Left renal cortex interstitium (tissue), 4 donors: ENCODE data around the gene SLC12A5. TPM values are rescaled to one million over a fixed set of nuclear protein-coding genes. Genes with fewer than 3 reads are reported as not detected.
A peak's percentile ranks its signal among the peaks of the same experiment; 100 is the strongest.
"Not testable (repeated sequence)": the region's sequence is repeated elsewhere in the genome, so short reads cannot be mapped to it uniquely, and the experiment has no call there.

ENCODE experiments used
- DNase-seq, 4 donors: peaks; one replicate each; pipeline ENCODE4 v3.0.0-alpha.2; 2013; ENCODE audit warnings: low read depth in 4 of 4, low spot score in 2 of 4, missing footprints in 1 of 4
- polyA plus RNA-seq, 4 donors: library from polyadenylated mRNA; unstranded; fragments of 120-200 nt; gene quantifications; one replicate each; pipeline ENCODE4 v1.2.1, GENCODE V29; 2013; ENCODE audit not compliant: insufficient read length in 4 of 4

SLC12A5 gene
- polyA plus RNA-seq, 4 donors: 1.5 to 3.2 (median 1.7) TPM

DNA sequence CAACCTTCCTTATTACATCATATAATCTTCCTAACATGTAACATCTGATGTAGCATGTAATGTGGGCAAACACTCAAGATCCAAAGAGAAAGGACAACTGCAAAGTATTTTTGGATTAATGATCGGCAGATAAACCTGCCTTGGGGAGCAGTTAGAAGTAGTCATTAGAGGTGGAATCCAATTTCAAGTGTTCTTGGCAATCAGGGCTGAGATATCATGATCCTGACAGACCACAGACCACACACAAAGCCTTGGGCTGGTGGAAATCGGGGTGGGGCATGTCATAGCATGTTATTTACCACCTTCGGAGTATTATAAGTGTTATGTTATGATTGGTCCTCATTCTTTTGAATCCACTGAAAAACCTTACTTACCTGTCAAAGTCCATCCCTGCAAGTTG lies 44.4 kb downstream of the SLC12A5 start:
- DNase-seq: no peak

DNA sequence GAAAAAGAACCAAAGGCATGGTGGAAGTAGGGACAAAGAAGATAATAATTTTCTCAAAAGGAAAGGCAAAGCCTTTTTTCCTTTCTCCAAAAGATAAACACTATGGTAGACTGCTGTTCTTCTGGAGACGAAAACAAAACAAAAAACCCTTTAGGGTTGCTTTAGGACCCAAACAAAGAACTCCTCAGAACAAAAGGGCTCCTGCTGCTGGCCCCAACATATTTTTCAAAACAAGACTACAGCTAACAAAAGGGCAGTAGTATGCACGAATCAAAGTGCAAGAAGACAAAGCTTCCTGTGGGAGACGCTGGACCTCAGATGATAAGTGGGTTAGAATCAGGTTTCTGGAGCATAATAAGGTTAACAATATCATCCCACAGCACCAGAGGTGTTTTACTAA lies 45.0 kb downstream of the SLC12A5 start:
- DNase-seq: no peak

DNA sequence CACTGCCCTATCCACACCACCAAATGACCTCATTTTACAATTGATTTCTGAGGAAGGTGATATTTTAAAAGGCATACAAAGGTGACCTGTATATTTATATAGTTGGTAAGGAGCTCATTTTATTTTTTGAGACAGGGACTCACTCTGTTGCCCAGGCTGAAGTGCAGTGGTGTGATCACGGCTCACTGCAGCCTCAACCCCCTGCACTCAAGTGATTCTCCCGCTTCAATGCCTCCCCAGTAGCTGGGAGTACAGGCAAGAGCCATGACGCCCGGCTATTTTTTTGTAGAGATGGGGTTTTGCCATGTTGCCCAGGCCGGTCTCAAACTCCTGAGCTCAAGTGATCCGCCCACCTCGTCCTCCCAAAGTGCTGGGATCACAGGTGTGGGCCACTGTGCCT lies 47.8 kb downstream of the SLC12A5 start:
- no peak for DNase-seq

DNA sequence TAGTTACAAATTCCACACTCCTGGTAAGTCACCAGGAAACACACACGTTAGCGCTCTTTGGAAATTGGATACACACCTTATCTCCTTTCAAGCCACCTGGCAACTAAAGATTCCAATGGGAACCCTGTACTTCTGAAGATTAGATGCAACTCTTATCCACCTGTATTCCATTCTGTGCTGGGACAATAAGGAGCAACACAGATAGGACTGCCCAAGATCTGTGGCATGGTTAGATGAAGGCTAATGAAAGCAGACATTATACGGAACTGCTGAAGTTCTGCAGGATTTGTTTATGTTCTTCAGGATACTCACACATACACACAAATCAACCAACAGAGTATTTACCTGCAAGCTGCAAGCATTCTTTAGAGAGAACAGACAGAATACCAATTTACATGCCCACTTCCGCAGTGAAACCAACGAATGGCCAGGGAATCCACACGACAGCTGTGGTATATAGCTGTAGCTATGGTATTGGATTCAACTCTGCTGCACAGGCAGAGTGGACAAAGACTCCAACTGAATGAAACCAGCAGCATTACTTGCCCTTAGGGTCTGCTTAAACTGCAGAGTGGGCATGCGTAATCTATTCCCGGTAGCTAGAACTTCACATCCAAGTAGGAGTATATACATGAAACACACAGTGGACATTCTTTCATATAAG lies 48.8 kb downstream of the SLC12A5 start:
- no peak for DNase-seq

DNA sequence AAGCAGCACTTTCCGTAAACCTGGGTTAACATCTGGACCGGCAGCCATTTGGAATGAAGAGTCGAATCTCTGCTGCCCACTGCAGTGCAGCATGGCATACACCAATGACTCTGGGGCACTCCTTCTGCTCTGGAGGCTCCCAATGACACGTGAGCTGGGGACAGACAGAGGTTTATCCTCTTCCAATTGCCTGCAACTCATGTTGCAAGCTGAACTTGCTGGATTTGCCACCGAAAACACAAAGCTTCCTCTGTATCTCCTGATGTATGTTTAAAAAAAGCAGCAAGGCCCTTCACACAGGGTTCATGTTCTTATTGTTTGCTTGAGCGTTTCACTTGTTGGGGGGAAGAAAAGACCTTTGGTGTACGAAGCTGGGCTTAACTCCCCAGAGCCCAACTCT lies 49.9 kb downstream of the SLC12A5 start:
- DNase-seq: no peak

DNA sequence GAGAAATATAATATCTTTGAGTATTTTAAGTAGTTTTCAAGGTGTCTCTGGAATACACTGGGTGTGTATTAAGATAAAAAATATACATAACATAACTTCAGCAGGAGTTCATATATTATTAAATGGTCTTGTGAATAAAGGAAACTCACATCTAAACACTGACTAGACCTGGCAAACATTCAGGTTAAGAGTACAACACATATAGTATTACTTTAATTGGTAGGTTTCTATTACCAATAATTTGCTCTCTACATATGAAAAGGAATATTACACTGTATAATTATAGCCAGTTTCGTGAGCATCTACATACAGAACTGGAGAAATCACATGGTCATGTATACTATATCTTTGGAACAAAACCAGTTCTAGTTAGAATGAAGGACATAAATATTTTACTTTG lies 52.1 kb downstream of the SLC12A5 start:
- DNase-seq: no peak

DNA sequence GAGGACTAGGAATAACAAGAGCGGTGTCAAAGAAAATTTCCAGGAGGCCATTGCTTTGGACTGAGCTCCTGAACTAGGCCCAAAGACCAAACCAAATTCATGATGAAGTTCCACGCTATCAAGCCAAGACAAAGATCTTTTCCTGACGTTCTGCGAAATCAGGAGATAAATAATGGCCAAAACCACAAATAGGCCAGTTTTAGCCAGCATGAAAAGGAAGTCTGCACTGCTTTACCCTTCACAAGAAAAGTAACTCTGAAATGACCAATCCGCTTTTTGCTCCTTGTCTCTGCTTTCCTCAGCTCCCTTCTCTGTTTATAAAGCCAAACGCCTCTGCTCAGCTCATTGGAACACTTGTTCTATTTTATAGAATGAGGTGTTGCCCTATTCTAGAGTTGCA lies 54.1 kb downstream of the SLC12A5 start:
- DNase-seq: no peak

DNA sequence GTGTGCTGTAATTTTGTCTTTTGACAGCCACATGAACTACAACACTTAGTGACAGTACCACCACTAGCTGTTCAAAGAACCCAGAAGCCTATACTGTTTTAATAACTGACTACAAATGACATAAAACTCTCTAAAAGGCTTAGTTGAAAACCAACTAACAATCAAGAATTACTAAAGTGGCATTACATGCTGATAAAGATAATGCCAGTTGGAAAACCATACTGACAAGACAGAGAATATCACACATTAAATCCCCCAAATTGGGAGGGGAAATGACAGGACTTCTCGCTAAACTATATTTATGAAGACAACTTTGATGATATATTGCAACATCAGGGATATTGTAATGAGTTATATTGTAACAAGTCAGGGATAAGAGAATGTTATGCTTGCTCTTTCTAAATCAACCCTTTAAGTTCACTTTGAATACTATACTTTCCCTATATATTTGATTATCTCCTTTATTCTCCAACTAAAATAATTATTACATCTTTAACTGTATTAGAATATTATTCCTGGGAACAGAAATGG lies 54.6 kb downstream of the SLC12A5 start:
- no peak for DNase-seq

DNA sequence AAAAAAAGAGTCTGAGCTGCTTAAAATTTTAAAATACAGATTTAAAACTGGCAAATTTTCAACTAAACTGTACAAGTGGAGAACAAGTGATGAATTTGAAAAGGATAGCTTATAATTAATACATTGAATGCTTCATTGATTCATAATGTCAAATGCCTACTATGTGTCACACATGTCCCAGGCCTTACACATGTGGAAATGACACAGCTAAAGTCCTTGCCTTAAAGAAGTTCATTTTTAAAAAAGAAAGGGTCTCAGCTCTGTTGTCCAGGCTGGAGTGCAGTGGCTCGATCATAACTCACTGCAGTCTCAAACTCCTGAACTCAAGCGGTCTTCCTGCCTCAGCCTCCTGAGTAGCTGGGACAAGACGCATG lies 55.8 kb downstream of the SLC12A5 start:
- no peak for DNase-seq

DNA sequence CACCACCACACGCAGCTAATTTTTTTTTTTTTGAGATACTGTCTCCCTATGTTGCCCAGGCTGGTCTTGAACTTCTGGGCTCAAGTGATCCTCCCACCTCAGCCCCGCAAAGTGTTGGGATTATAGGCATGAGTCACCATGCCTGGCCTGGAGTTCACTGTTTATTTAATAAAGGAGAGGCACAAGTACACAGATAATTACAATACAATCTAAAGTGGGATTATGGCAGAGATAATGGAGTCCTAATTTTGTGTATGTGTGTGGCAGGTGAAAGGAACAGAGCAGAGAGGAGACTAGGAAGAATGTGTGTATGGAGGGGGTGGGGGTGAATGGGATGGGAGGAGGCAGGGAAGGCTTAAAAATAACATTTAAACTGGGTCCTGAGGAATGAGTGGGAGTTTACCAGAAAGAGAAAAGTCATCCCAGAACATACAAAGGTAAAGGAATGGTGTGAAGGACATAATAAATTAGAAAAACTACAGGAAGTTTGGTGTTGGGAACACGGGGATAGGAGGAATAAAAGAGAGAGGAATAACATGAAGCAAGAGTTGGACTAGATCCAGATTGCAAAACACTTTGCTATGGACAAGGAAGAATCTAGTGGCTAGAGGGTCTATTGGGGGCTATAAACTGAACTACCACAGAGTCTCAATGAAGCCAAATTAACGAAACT lies 56.3 kb downstream of the SLC12A5 start:
- DNase-seq: no peak

DNA sequence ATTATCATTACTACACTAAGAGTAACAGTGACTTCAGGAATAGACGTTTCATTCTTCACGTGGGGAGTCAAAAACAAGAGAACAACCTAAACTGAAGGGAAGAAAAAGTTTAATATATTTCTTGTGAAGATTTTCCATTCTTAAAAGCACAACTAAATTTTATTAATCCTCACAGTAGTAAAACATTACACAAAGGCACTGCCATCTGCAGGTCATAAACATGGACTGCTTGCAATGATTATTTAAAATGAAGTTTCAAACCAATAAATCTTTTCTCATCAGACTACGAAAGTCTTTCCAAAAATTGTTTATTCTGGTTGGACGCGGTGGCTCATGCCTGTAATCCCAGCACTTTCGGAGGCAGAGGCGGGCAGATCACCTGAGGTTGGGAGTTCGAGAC lies 58.1 kb downstream of the SLC12A5 start:
- DNase-seq: no peak

DNA sequence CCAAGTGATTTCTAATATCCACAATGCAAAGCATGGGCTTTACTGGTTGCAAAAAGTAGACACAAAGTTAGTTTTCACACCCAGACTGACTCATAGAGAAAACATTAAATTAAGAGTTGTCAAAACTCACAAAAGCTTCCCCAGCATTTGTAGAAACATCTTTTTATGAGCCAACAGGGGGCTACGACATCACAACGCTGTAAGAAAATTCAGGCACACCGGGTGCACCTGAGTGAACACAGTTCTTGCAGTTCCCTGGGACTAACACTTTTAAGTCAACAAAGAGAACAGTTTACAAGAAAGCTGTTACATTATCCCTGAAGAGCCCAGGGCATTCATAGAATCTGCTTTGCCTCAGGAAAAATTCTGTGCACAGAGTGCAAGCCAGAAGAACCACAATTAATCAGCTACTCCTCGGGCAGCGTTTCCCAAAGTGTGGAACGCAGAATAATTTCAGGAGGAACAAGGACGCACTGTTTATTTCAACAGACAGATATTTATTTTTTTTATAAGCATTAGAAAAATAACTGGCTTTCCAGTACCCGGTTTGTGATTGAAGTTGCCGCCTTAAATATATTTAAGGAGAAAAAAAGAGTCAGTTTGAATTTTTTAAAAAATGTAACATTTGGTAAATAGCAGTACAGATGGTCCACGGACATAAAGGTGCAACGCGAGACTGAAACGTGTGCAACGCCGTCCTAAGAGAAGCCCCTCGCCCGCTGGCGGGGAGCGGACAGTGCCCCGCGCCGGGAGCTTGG lies 59.6 kb downstream of the SLC12A5 start:
- peak in 1 of 4 donors; percentile 4 for DNase-seq

DNA sequence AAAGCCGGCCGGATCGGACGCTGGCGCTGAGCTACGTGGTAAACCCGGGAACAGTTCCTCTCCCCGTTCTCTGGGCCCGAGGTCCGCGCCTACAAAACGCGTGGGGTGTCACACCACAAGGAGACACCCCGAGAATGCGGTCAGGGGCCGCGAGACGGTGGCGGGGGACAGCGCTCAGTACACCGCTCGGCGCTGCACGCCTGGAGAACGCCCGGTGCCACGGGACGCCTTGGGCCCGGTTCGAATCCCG lies 60.1 kb downstream of the SLC12A5 start:
- DNase-seq: peak in 2 of 4 donors; percentile 10 to 14

DNA sequence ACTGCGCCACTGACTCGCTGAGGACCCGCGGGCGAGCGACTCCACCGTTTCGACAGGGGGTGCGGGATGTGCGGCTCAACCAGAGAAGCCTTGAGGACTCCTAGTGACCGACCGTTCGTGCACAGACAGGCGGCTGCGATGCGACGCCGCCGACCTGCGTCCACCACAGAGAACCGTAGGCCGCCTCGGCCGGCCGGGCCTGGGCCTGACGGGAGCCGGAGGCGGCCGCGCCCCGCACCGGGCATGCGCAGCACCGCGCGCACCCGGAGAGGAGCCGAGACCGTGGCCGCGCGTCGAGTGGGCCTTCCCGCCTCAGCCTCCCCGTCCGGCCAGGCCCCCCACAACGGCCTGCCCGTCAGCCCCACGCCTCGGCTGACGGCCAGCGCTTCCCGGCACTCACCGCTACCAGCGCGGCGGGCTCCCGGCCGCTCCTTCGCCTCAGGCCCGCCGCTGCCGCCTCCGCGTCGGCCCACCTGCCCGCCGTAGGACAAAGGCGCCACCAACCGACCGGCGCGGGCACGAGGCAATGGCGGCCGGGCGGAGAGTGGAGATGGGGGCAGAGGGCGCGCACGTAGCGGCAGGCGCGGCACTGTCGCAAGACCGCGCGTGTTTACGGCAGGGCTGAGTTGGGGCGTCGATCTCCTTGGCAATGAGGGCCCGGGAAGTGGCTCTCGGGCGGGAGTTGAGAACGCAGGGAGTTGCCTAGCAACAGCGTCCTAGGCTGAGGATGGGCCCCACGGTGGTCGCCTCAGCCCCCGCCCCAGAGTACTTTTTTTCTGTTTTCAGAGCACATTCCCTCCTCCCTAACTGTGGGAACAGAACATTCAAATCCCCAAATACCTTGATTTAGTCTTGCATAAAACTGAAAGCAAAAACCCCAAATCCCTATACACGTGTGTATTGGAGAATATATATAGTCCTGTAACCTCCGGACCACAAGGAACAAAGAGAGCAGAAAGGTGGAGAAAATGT lies 60.7 kb downstream of the SLC12A5 start, which contains the start of gene NCOA5:
NCOA5 (minus strand) TSS at position 546 of the 972 bp plus-strand sequence. CDS start 10,538 bp downstream, outside the sequence.
- DNase-seq: peak; percentile 80 to 89 (median 85)

DNA sequence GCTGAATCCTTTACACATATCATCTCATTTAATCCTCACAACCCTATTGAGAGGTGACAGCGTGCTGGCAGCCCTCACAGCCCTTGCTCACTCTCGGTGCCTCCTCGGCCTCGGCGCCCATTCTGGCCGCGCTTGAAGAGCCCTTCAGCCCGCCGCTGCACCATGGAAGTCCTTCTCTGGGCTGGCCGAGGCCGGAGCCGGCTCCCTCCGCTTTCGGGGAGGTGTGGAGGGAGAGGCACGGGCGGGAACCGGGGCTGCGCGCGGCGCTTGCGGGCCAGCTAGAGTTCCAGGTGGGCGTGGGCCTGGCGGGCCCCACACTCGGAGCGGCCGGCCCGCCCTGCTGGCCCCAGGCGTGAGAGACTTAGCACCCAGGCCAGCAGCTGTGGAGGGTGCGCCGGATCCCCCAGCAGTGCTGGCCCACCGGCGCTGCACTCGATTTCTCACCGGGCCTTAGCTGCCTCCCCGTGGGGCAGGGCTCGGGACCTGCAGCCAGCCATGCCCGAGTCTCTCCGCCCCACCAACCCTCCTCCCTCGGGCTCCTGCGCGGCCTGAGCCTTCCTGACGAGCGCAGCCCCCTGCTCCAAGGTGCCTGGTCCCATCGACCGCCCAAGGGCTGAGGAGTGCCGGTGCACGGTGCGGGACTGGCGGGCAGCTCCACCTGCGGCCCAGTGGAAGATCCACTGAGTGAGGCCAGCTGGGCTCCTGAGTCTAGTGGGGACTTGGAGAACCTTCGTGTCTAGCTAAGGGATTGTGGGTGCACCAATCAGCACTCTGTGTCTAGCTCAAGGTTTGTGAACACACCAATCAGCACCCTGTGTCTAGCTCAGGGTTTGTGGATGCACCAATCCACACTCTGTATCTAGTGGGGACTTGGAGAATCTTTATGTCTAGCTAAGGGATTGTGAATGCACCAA lies 62.9 kb downstream of the SLC12A5 start:
- DNase-seq: not testable (repeated sequence)

DNA sequence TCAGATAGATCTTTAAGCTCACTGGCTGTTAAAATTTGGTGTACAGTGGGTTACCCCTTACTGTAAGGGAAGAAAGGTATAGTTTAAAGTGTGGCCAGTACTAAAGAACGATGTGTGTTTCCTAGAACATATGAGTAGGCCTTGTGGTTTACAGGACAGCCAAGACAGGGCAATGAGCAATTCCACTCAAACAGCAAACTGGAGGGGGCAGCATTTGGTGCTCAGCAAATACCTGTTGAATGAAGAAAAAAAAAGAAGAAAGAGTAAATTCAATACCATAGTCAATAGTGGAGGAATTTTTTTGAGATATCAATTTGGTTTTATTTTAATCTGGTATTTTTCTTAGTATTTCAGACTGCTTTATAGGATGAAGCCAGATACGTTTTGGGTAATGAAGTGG lies 64.5 kb downstream of the SLC12A5 start:
- no peak for DNase-seq

DNA sequence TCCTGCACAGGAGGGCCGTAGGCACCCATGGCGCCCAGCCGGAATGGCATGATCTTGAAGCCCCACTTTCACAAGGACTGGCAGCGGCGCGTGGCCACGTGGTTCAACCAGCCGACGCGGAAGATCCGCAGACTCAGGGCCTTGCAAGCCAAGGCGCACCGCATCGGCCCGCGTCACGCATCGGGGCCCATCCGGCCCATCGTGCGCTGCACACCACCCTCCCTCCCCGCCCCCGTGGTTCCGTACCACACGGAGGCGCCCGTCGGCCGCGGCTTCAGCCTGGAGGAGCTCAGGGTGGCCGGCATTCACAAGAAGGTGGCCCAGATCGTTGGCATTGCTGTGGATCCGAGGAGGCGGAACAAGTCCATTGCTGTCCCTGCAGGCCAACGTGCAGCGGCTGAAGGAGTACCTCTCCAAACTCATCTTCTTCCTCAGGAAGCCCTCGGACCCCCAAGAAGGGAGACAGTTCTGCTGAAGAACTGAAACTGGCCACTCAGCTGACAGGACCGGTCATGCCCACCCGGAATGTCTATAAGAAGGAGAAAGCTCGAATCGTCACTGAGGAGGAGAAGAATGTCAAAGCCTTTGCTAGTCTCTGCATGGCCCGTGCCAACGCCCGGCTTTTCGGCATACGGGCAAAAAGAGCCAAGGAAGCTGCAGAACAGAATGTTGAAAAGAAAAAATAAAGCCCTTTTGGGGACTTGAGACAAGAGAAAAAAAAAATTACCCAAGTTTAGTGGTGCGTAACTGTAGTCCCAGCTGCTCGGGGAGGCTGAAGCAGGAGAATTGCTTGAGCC lies 70.7 kb downstream of the SLC12A5 start:
- DNase-seq: no peak

DNA sequence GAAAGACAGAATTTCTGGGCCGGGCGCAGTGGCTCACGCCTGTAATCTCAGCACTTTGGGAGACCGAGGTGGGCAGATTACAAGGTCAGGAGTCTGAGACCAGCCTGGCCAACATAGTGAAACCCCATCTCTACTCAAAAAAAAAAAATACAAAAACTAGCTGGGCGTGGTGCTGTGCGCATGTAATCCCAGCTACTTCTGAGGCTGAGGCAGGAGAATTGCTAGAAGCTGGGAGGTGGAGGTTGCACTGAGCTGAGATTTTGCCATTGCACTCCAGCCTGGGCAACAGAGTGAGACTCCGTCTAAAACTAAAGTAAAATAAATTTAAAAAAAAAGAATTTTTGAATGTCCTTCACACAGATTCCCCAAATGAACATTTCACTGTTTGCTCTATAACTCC lies 71.4 kb downstream of the SLC12A5 start:
- not testable (repeated sequence) for DNase-seq

DNA sequence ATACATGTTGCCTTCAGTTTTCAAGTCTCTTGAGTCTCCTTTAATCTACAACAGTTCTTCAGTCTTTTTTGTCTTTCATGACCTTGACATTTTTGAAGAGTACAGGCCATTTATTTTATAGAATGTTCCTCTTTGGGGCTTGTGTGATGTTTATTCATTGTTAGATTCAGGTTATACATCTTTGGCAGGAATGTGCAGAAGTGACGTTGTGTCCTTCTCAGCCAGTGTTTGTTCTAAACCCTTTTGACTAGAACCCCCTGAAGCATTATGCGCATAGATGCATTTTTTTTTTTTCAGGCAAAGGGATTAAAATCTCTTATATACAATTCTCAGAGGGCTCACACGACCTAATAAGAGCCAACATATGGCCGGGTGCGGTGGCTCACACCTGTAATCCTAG lies 72.0 kb downstream of the SLC12A5 start:
- no peak for DNase-seq
